HG03060 (cell line): ENCODE results near the gene ZPBP2.
"Not testable (repeated sequence)": the region's sequence is repeated elsewhere in the genome, so short reads cannot be mapped to it uniquely, and the experiment has no call there.

Experiments
- ATAC-seq: cut with Tn5 transposase; IDR thresholded peaks from one replicate; pipeline ENCODE4 v1.9.1; 2021; ENCODE audit warnings: low read depth, moderate number of reproducible peaks; ENCODE audit not compliant: unreplicated experiment

ZPBP2 gene

GRCh38 chr17:39854909-39855308 is 13.1 kb upstream of the ZPBP2 start:
- no peak for ATAC-seq

DNA sequence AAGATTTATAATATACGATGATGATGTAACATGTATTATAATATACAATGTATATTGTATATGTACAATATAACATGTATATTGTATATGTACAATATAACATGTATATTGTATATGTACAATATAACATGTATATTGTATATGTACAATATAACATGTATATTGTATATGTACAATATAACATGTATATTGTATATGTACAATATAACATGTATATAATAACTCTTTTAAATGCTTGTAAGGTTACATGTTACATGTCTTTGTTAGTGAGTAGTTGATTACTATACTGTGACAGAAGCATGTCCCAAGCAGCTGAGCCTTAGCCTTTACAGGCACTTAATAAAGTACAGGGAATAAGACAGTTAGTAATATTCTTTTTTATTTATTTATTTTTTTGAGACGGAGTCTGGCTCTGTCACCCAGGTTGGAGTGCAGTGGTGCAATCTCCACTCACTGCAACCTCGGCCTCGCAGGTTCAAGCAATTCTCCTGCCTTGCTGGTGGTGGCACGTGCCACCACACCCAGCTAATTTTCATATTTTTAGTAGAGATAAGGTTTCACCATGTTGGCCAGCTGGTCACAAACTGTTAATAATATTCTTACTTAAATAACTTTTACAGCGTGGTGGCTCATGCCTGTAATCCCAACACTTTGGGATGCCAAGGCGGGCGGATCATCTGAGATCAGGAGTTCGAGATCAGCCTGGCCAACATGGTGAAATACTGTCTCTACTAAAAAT is 11.9 kb upstream of the ZPBP2 start:
- ATAC-seq: not testable (repeated sequence)

GRCh38 chr17:39861235-39861634 is 6.8 kb upstream of the ZPBP2 start:
- ATAC-seq: no peak

DNA sequence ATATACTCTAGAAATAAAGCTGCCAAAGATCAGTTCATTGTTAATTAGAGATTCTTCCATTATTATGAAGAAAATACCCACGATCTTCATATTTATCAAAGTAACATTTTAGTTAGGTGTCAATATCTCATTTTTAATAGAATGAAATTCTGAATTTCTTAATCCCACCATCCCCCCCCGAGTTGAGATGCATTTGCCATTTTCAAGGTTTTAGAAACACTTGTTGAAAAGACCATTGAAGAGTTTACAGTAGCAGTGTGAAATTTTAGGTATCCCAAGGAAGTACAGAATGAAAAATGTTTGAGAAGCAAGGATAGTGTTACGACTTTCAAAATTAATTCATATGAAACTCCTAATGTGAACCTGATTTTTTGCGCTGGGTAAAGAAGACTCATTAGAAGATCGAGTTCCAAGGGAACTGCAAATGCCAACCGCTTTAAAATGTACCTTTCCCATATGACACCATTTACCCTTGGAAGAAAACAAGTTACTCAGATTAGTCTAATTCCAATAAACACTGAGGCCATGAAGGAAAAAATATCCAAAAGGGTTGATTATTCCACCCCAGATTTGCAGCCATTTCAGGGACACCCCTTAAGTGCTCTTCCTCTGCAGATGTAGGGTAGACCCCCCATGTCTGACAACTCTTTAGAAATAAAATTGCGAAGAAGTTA is 4.6 kb upstream of the ZPBP2 start:
- no peak for ATAC-seq

GRCh38 chr17:39863918-39864746 is 3.9 kb upstream of the ZPBP2 start, which contains the start of gene IKZF3:
IKZF3 (minus strand) TSS chr17:39864312; CDS start chr17:39864126, 186 bp downstream.
- ATAC-seq: no peak

- no peak for ATAC-seq
Observed at GRCh38 chr17:39866013-39866730, 1.8 kb upstream of the ZPBP2 start.

GRCh38 chr17:39867084-39867879 is 720 bp upstream of the ZPBP2 start:
- peak; percentile 52 for ATAC-seq

DNA sequence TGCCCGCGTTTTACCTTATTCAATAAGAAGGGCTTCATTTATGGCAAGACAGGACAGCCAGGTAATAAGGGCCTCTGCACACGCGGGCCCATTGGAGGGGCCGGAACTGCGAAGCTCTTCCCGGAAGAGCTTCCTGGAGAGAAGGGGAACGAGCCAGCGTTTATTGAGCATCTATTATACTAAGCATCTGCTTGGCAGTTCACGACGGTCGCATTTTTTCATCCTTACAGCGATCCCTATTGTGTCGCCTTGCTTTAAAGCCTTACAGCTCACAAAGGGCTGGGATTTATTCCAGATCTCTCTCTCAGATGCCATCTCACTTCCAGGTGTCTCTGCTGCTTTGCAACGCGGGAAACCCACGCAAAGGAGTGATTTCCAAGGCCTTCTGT is 546 bp downstream of the ZPBP2 start:
- ATAC-seq: no peak

- ATAC-seq: no peak
Observed at GRCh38 chr17:39870776-39871175, 2.8 kb downstream of the ZPBP2 start.

GRCh38 chr17:39871801-39872200 is 3.8 kb downstream of the ZPBP2 start:
- no peak for ATAC-seq

DNA sequence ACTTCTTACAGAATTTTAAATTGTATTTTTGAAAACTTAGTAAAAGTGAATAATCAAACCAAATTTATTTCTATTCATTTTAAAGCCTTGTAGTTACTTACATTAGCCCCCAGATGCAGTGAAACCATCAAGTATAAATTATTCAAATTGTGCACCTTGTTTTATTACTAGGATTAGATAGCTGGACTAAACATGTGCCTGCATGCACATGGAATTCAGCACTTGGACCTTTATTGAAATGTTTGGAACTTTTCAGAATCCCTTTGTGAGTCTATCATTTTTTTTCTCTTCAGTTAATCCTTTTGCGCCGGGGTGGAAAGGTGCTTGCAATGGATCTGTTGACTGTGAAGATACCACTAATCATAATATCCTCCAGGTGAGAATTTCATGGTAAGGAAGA is 4.7 kb downstream of the ZPBP2 start:
- no peak for ATAC-seq

DNA sequence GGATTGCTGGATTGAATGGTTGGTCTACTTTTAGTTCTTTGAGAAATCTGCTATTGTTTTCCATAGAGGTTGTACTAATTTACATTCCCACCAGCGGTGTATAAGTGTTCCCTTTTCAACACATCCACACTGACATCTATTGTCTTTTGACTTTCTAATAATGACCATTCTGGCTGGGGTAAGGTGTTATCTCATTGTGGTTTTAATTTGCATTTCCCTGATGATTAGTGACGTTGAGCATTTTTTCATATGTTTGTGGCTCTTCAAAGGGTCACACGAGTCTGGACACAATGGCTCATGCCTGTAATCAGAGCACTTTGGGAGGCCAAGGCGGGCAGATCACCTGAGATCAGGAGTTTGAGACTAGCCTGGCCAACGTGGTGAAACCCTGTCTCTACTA is 18.1 kb downstream of the ZPBP2 start:
- not testable (repeated sequence) for ATAC-seq

DNA sequence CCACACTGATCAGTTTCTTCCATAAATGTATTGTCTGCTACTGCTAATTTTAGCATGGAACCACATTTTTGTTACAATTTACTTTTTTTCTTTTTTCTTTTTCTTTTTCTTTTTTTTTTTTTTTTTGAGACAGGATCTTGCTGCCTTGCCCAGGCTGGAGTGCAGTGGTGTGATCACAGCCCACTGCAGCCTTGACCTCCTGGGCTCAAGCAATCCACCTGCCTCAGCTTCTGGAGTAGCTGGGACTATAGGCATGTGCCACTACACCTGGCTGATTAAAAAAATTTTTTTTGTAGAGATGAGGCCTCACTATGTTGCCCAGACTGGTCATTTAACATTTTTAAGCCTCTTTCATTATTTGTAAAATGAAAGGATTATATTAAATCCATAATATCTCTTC is 19.1 kb downstream of the ZPBP2 start:
- ATAC-seq: no peak

DNA sequence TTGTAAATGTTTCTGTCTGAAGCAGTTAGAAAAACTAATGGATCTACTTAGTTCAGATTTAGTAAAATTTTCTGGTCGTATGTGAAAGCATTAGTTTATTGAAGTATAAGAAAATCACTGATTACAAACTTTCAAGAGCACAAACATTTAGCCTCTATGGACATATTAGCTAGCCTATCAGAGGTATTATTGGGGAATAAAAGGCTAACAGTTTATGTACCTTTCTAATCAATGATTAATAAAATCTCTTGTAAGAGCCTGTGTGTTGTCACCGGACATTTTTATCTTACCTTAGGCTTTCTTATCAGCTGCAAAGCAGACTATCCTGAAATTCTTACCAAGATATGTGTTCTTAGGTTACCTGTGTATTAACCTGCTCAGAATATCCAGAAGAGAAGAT is 21.2 kb downstream of the ZPBP2 start:
- ATAC-seq: no peak

DNA sequence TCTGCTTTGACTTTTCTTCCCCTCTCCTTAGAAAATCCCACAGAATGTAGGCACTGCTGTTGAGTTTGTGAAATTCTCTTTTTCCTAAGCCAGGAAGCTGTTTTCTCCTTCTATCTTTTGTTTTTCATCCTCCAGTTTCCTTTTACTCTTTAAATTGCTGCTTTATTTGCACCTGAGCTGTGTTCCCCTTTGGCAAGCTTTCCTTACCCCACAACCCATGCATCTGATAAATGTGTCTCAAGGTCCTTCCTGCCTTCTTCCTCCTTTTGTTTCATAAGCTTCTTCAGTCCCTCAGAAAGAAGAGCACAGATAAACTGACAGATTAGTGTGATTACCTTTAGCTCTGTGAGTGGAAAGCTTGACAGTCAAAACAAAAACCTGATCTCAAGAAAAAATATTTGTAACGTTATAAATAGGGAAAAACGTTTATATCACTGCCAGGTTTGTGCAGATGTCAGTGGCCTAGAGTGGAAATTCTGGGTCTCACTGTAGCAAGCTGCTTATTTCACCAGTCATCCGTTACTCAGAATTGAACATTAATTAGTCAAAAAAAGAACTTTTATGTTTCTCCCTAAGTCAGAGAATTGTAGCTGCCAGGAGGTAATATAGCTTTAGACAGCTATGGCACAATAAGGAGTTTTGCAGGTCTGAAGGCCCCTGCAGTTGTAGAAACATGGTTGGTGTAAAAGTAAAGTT is 26.8 kb downstream of the ZPBP2 start:
- ATAC-seq: no peak

GRCh38 chr17:39898088-39898487 is 30.1 kb downstream of the ZPBP2 start:
- ATAC-seq: no peak

DNA sequence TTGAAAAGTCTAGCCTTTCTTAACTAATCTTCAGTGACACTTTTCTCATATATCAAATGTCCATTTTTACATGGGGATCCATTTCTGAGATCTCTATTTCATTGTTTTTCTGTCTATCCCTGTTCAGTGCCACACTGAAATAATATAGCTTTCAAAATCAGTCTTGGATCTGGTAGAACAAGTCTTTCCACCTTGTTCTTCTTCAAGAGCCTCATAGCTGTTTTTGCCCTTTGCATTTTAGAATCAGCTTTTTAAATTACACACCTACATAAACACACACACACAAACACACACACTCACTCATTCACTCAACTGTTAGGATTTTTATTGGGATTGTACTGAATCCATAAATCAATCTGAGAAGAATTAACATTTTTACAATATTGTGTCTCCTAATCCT is 31.2 kb downstream of the ZPBP2 start:
- ATAC-seq: no peak

DNA sequence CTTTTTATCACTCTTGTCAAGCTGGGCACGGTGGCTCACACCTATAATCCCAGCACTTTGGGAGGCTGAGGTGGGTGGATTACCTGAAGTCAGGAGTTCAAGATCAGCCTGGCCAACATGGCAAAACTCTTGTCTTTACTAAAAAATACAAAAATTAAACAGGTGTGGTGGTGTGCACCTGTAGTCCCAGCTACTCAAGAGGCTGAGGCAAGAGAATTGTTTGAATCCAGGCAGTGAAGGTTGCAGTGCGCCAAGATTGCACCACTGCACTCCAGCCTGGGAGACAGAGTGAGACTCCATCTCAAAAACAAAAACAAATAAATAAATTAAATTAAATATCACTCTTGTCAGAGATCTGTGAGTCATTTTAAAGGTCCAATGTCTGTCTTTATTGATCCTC is 34.0 kb downstream of the ZPBP2 start:
- not testable (repeated sequence) for ATAC-seq

- ATAC-seq: no peak
Observed at GRCh38 chr17:39903158-39903884, 35.3 kb downstream of the ZPBP2 start.
